ENCODE measurements around the gene PCSK9.
"Not testable (repeated sequence)": the region's sequence is repeated elsewhere in the genome, so short reads cannot be mapped to it uniquely, and the experiment has no call there.

PCSK9 gene

GRCh38 chr1:55079651-55080050, 40.3 kb downstream of the PCSK9 start:
- no peak for DNase-seq (ENCODE audit: low spot score)

GRCh38 chr1:55081188-55081904, 42.0 kb downstream of the PCSK9 start:
- no peak for DNase-seq (ENCODE audit: low spot score)

DNA sequence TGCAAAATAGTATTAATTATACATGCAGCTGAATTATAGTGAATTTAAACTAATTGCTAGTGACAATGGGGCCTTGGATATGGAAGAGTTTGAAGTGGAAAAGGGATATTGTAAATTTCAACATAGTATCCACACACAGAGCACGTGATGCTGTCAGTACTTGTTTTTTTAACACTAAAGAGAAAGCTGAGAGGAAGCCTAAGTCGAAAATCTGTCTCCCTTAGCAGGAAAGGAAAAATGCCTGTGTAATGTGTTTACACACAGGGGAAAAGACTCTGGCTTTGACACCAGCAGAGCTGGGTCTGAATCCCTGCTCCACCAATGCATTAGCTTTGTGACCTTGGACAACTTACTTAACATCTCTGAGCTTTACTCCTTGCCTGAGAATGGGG, 42.6 kb downstream of the PCSK9 start:
- no peak for DNase-seq (ENCODE audit: low spot score)

- no peak for DNase-seq (ENCODE audit: low spot score)
Observed at GRCh38 chr1:55084257-55084656, 44.9 kb downstream of the PCSK9 start.

GRCh38 chr1:55087439-55087838, 48.1 kb downstream of the PCSK9 start:
- no peak for DNase-seq (ENCODE audit: low spot score)

DNA sequence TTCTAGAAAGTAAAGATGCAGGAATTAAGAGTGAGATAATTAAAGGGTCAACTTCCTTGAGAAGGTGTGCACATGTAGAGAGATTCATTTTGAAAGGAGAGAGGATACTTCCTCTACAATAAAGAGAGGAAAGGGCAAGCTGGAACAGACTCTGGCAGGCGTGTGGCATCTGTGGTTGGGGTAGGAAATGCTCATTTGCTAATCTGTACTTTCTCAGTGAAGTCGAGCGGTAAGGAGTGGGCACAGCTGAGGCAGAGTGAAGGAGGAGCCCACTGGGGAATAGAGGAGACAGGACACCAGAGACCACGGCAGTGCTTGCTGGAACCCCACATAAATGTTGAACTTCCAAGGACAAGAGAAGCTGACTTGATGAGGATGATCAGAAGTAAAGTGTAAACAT, 49.1 kb downstream of the PCSK9 start:
- DNase-seq (ENCODE audit: low spot score), result no peak

DNA sequence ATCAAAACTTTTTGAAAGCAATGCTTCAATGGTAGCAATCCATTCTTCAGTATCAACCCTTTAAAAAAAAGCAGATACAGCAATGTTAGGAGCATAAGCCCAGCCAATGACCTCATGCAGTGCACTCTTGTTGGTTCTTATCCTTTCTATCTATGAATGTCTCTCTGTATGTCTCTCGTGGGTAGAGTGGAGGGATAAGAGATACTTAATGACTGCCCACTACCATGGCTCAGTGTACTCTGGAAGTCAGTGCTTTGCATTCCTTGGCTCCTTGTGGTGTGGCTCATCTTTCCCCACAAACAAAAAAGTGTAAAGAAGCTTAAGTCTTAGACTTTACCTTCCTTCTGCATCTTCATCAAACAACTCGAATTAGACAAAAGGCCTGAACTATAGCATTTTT, 50.3 kb downstream of the PCSK9 start:
- no peak for DNase-seq (ENCODE audit: low spot score)

DNA sequence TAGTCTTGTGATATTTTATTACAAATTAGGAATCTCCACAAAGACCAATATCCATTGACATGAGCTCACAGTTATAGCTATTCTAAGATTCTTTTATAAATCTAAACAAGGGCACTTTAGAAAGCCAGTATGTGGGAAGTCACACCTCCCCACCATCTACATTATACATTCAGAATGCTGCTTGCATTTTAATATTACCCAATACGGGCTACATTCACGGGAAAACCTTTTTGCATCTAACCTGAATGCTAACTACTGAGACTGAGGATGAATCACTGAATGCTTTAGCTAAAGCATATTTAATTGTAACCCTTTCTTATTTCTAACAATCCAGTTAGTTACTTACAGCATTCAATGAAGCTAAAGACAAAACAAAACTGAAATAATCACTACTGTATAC, 53.1 kb downstream of the PCSK9 start:
- no peak for DNase-seq (ENCODE audit: low spot score)

DNA sequence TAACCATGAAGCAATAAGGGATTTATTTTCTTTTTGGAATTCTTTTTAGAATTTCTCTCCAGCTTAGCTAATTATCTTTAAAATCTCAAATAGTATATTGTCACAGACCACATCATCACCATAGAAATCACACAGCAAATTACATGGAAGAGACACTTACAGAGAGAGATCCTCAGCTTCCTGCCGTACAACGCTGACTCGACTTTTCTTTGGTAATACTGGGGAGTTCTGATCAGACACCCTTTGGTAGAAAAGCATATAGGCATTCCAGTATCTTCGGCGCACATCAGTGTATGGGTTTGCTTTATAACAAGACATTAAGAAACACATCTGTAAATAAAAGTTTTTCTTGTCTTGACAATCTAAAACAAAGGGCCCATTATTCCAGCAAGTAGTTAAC, 55.7 kb downstream of the PCSK9 start:
- DNase-seq (ENCODE audit: low spot score), result no peak

GRCh38 chr1:55103891-55104290, 64.5 kb downstream of the PCSK9 start:
- DNase-seq (ENCODE audit: low spot score), result no peak

DNA sequence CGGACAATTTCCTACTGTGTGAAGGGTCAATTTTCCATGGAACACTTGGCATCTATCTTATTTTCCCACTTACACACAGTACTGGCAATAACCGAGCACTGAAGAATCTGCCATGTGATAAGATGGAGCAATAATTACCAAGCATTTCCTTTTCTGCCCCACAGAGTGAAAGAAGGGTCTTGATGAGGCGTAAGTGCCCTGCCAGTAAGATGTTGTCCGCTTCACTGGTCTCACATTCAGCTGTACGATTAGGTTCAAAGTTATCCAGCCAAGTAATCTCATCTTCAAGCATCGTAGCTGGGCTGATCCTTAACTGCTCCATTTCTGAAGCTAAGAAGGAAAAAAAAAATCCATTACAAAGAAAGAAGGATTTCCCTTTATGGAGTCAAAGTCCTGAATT, 67.8 kb downstream of the PCSK9 start:
- no peak for DNase-seq (ENCODE audit: low spot score)

- DNase-seq (ENCODE audit: low spot score), result not testable (repeated sequence)
Observed at GRCh38 chr1:55109005-55109404, 69.7 kb downstream of the PCSK9 start.

Data from ecto neural progenitor cell (in vitro differentiated cells).